ENCODE measurements around the gene TBX3.

Gene TBX3

DNA sequence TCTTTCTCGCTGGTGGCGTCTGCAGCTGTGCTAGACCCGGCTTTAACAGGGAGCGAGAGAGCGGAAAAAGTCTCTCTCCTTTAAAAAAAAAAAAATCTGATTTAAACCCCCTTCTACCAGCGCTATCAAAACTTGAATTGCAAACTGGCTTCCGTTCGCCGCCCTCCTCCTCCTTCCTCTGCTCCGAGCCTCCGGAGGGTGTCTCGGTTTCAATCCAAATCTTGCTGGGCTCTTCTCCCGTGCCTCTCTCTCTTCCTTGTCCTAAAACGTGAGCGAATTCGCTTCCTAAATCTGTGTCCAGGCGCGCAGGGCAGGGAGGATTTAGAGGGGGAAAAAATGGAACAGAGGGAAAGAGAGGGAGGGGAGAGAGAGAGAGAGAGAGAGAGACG is 272 bp downstream of the TBX3 start:
- TF ChIP-seq CTCF (IDR thresholded peaks at IDR 0.05) = no peak
- Histone ChIP-seq H3K27ac (no peak overlapping the region), H3K27me3 (peaks cover 100% of the 10 kb centered on the region), H3K4me1 (ENCODE audit: control insufficient read depth in 1 of 2, insufficient read depth in 1 of 2, low read depth in 1 of 2, low read length in 1 of 2) (no peaks in the 10 kb centered on the region), H3K9me3 (no peaks in the 10 kb centered on the region), H3K4me3 (ENCODE audit: low read depth in 1 of 2, low read length in 1 of 2) (no peak overlapping the region), H3K36me3 (no peaks in the 10 kb centered on the region)

DNA sequence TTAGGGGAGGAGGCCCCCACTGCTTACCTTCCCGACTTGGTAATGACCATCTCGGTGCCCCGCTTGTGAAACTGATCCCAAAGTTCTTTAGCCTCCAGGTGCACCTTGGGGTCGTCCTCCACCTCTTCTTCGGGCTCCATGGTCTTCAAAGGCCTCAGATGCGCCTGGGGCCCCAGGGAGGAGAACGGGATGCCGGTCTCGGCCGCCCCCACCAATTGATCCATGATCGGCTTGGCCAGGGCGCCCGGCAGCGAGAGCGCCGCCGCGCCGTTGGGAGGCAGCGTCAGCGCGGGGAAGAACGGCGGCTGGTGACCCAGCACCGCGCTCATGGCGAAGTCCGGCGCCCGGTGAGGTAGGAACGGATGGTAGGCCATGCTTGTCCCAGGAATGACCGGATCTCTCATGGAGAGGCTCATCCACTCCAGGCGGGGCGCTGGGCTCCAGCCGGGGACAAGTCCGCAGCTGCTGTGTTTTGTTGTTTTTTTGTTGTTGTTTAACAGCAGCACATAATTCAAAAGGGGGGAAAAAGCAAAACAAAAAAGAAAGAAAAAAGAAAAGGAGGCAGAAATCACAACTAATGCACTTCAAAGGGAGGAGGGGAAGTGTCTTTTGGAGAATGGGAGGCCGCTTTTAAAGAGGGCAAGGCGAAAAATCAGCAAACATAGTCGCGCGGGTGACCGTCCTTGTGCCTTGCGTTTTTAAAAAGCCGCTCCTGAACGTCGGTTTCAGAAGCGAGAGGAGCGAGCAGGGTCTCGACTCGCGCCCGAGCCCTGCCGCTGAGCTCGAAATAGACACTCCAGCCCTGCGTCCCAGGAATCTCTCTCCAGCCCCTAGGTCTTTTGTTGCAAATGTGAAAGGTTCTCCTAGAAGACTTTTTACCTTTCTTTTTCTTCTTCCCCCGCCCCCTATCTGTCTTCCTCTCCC is 928 bp downstream of the TBX3 start:
- H3K4me3 ChIP-seq (ENCODE audit: low read depth in 1 of 2, low read length in 1 of 2) = no peak overlapping the region

DNA sequence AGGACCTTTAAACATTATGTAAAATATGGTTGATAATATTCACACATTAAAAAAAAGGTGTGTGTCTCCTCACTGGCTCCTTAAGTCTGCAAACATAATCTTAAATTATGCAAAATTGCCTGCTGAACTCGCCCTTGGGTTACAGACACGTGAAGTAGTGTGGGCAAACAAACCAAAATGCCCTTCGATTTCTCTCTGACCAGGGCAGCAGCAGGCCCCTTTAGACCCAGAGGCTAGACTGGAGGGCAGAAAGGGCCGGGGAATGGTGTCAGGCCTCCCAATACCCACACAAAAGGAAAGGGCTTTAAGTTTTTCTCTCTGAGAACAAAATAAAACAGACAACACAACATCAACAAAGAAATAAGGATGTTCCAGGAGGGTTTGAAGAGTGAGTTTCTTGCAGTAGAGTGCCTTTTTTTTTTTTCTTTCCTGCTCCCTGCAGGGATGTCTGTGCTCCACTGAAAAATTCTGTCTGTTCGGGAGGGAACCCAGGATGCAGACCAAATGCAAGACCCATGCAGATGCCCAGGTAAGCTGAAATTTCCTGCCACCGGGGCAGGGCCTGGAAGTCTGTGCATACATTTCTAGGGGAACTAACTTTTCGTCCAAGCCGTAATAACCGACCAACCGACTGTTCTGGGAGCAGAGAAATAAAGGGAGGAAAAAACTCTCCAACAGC is 1.7 kb downstream of the TBX3 start:
- Histone ChIP-seq H3K27me3 (peaks cover 100% of the 10 kb centered on the region), H3K9me3 (no peaks in the 10 kb centered on the region), H3K27ac (no peak overlapping the region), H3K4me1 (ENCODE audit: control insufficient read depth in 1 of 2, insufficient read depth in 1 of 2, low read depth in 1 of 2, low read length in 1 of 2) (no peaks in the 10 kb centered on the region), H3K36me3 (no peaks in the 10 kb centered on the region), H3K4me3 (ENCODE audit: low read depth in 1 of 2, low read length in 1 of 2) (no peak overlapping the region)
- TF ChIP-seq CTCF (IDR thresholded peaks at IDR 0.05) = no peak

More for the DNA sequence above, 928 bp downstream of the TBX3 start:
- no peaks in the 10 kb centered on the region for H3K36me3 ChIP-seq
- H3K9me3 ChIP-seq = no peaks in the 10 kb centered on the region
- no peak overlapping the region for H3K27ac ChIP-seq
- no peak for TF ChIP-seq CTCF (IDR thresholded peaks at IDR 0.05)
- peaks cover 100% of the 10 kb centered on the region for H3K27me3 ChIP-seq
- no peaks in the 10 kb centered on the region for H3K4me1 ChIP-seq (ENCODE audit: control insufficient read depth in 1 of 2, insufficient read depth in 1 of 2, low read depth in 1 of 2, low read length in 1 of 2)

DNA sequence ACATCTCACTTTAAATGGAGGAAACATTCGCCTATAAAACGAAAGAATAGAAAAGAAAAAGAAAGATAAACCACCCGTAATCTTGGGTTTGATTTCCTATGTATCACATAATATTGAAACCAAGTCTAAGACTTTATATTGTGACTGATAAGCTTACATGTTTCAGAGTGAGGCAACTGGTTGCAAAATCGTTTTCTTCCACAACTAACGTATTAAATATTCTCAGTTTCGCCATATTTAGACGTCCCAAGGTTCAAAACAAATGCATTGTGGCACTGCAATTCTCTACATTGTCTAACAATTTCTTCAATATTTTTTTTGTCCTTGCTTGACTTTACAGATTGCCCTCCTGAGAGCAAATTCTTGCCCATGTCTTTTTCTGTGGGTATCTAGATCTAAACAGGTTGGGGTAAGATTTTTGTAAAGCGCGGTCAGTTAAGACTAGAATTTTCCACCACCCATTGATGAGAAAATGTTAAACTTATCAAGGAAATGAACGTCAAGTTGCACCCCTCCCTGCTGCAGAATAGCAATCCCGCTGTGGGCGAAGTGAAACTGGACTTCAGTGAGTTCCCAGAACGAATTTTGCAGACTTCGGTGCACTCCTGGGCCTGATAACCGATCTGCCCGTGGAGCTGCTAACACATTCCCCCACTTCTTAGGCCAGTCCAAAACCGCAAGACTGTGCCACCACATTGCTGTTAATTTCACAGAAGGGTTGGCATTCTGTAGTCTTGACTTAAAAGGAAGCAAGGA is 2.7 kb downstream of the TBX3 start:
- Histone ChIP-seq H3K4me1 (ENCODE audit: control insufficient read depth in 1 of 2, insufficient read depth in 1 of 2, low read depth in 1 of 2, low read length in 1 of 2) (no peaks in the 10 kb centered on the region), H3K9me3 (no peaks in the 10 kb centered on the region), H3K27me3 (peaks cover 100% of the 10 kb centered on the region), H3K36me3 (no peaks in the 10 kb centered on the region), H3K4me3 (ENCODE audit: low read depth in 1 of 2, low read length in 1 of 2) (no peak overlapping the region), H3K27ac (no peak overlapping the region)
- TF ChIP-seq CTCF (IDR thresholded peaks at IDR 0.05) = no peak

GRCh38 chr12:114680604-114681069 is 3.3 kb downstream of the TBX3 start:
- TF ChIP-seq CTCF (IDR thresholded peaks at IDR 0.05) = no peak
- Histone ChIP-seq H3K4me1 (ENCODE audit: control insufficient read depth in 1 of 2, insufficient read depth in 1 of 2, low read depth in 1 of 2, low read length in 1 of 2) (no peaks in the 10 kb centered on the region), H3K27ac (no peak overlapping the region), H3K9me3 (no peaks in the 10 kb centered on the region), H3K27me3 (peaks cover 100% of the 10 kb centered on the region), H3K36me3 (no peaks in the 10 kb centered on the region), H3K4me3 (ENCODE audit: low read depth in 1 of 2, low read length in 1 of 2) (no peak overlapping the region)
